H1 (cell line): Measurements from ENCODE around the gene SIGLEC10. TPM values are rescaled to one million over a fixed set of nuclear protein-coding genes. Genes with fewer than 3 reads are reported as not detected.

Experiments used
- ASH2L ChIP-seq: fragments of 200-600, 300-600 bp; sonication (generic); IDR thresholded peaks from one replicate; pipeline ENCODE4 v1.7.1; 2017; ENCODE audit warnings: low read length
- FOSL1 ChIP-seq: IDR thresholded peaks from 2 replicates; pipeline ENCODE4 v1.6.1; 2011; ENCODE audit warnings: mild to moderate bottlenecking, low read depth, low read length, moderate library complexity; ENCODE audit not compliant: insufficient read depth
- HDAC2 ChIP-seq, 2 experiments: fragments of 300-600 bp in 1 of 2; sonication (generic) in 1 of 2; IDR thresholded peaks; 2 replicates each; pipeline ENCODE4 v1.6.1; 2011 to 2012; ENCODE audit warnings: low read depth in 2 of 2, low read length in 2 of 2, mild to moderate bottlenecking in 2 of 2, moderate library complexity in 2 of 2, borderline replicate concordance in 1 of 2, inconsistent platforms in 1 of 2
- JUN ChIP-seq: IDR thresholded peaks from 2 replicates; pipeline ENCODE4 v1.6.1; 2011; ENCODE audit warnings: low read depth, mild to moderate bottlenecking, improper control_type of control experiment, low read length
- MAFK ChIP-seq: IDR thresholded peaks from 2 replicates; pipeline ENCODE4 v1.6.1; 2012; ENCODE audit warnings: low read depth, mild to moderate bottlenecking, improper control_type of control experiment, low read length
- NANOG ChIP-seq: IDR thresholded peaks from 2 replicates; pipeline ENCODE4 v1.6.1; 2011; ENCODE audit warnings: low read length, low read depth, mild to moderate bottlenecking, inconsistent platforms; ENCODE audit not compliant: insufficient read depth, poor library complexity, severe bottlenecking
- RBBP5 ChIP-seq: IDR thresholded peaks from 2 replicates; pipeline ENCODE4 v1.7.1; 2012; ENCODE audit warnings: low read depth, mild to moderate bottlenecking, inconsistent platforms, low read length, moderate library complexity, borderline replicate concordance
- SAP30 ChIP-seq: fragments of 300-600 bp; sonication (generic); IDR thresholded peaks from 2 replicates; pipeline ENCODE4 v1.7.1; 2012; ENCODE audit warnings: low read length, moderate library complexity, mild to moderate bottlenecking, inconsistent platforms; ENCODE audit not compliant: insufficient read depth, insufficient replicate concordance
- polyA plus RNA-seq, 7 experiments: library from polyadenylated mRNA; depleted of rRNA in 3 of 7; stranded (reverse) in 5 of 7; unstranded in 2 of 7; fragments of >200 nt in 5 of 7; fragments of 200-250 nt in 2 of 7; gene quantifications; 1 replicate in 5 of 7; 2 replicates in 1 of 7; 4 replicates in 1 of 7; pipeline versions ENCODE4 v1.2.1 to v1.2.3, GENCODE V29; 2011 to 2013; ENCODE audit warnings: missing spikeins in 2 of 7, mixed read lengths in 2 of 7
- total RNA-seq: library from RNA; stranded (reverse); fragmentation: NEBNext Ultra II Directional; extraction: Animal tissue kit (Norgen Biotek cat#: 25700); gene quantifications from 2 replicates; pipeline ENCODE4 v1.2.1, GENCODE V29; 2021
- TF ChIP-seq, protein P1 (sequence below): fragments of 300-600 bp; sonication (generic); IDR thresholded peaks from 2 replicates; pipeline ENCODE4 v1.7.1; 2012; ENCODE audit warnings: low read length, moderate library complexity, mild to moderate bottlenecking, inconsistent platforms; ENCODE audit not compliant: insufficient replicate concordance
- TF ChIP-seq, protein P2 (sequence below): IDR thresholded peaks from 2 replicates; pipeline ENCODE4 v1.6.1; 2011; ENCODE audit warnings: low read depth, mild to moderate bottlenecking, low read length; ENCODE audit not compliant: insufficient read depth

Gene SIGLEC10
- total and polyA plus RNA-seq, 2 of the 8 experiments (the other 6 are each of a cell fraction or from before 2014, with no cell fraction given) = 0.06 TPM; not detected in 1

- TF ChIP-seq, protein P1, sequence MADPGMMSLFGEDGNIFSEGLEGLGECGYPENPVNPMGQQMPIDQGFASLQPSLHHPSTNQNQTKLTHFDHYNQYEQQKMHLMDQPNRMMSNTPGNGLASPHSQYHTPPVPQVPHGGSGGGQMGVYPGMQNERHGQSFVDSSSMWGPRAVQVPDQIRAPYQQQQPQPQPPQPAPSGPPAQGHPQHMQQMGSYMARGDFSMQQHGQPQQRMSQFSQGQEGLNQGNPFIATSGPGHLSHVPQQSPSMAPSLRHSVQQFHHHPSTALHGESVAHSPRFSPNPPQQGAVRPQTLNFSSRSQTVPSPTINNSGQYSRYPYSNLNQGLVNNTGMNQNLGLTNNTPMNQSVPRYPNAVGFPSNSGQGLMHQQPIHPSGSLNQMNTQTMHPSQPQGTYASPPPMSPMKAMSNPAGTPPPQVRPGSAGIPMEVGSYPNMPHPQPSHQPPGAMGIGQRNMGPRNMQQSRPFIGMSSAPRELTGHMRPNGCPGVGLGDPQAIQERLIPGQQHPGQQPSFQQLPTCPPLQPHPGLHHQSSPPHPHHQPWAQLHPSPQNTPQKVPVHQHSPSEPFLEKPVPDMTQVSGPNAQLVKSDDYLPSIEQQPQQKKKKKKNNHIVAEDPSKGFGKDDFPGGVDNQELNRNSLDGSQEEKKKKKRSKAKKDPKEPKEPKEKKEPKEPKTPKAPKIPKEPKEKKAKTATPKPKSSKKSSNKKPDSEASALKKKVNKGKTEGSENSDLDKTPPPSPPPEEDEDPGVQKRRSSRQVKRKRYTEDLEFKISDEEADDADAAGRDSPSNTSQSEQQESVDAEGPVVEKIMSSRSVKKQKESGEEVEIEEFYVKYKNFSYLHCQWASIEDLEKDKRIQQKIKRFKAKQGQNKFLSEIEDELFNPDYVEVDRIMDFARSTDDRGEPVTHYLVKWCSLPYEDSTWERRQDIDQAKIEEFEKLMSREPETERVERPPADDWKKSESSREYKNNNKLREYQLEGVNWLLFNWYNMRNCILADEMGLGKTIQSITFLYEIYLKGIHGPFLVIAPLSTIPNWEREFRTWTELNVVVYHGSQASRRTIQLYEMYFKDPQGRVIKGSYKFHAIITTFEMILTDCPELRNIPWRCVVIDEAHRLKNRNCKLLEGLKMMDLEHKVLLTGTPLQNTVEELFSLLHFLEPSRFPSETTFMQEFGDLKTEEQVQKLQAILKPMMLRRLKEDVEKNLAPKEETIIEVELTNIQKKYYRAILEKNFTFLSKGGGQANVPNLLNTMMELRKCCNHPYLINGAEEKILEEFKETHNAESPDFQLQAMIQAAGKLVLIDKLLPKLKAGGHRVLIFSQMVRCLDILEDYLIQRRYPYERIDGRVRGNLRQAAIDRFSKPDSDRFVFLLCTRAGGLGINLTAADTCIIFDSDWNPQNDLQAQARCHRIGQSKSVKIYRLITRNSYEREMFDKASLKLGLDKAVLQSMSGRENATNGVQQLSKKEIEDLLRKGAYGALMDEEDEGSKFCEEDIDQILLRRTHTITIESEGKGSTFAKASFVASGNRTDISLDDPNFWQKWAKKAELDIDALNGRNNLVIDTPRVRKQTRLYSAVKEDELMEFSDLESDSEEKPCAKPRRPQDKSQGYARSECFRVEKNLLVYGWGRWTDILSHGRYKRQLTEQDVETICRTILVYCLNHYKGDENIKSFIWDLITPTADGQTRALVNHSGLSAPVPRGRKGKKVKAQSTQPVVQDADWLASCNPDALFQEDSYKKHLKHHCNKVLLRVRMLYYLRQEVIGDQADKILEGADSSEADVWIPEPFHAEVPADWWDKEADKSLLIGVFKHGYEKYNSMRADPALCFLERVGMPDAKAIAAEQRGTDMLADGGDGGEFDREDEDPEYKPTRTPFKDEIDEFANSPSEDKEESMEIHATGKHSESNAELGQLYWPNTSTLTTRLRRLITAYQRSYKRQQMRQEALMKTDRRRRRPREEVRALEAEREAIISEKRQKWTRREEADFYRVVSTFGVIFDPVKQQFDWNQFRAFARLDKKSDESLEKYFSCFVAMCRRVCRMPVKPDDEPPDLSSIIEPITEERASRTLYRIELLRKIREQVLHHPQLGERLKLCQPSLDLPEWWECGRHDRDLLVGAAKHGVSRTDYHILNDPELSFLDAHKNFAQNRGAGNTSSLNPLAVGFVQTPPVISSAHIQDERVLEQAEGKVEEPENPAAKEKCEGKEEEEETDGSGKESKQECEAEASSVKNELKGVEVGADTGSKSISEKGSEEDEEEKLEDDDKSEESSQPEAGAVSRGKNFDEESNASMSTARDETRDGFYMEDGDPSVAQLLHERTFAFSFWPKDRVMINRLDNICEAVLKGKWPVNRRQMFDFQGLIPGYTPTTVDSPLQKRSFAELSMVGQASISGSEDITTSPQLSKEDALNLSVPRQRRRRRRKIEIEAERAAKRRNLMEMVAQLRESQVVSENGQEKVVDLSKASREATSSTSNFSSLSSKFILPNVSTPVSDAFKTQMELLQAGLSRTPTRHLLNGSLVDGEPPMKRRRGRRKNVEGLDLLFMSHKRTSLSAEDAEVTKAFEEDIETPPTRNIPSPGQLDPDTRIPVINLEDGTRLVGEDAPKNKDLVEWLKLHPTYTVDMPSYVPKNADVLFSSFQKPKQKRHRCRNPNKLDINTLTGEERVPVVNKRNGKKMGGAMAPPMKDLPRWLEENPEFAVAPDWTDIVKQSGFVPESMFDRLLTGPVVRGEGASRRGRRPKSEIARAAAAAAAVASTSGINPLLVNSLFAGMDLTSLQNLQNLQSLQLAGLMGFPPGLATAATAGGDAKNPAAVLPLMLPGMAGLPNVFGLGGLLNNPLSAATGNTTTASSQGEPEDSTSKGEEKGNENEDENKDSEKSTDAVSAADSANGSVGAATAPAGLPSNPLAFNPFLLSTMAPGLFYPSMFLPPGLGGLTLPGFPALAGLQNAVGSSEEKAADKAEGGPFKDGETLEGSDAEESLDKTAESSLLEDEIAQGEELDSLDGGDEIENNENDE = no peak
- TF ChIP-seq NANOG (no peak), SAP30 (no peak), RBBP5 (no peak), FOSL1 (no peak), ASH2L (no peak), MAFK (no peak), HDAC2 (IDR thresholded peaks at IDR 0.05; ENCODE audit: borderline replicate concordance in 1 of 2, low read depth in 2 of 2, low read length in 2 of 2) (no peak), JUN (no peak)
- TF ChIP-seq, protein P2, sequence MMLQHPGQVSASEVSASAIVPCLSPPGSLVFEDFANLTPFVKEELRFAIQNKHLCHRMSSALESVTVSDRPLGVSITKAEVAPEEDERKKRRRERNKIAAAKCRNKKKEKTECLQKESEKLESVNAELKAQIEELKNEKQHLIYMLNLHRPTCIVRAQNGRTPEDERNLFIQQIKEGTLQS = no peak
Observed at GRCh38 chr19:51430221-51430620, 12.8 kb upstream of the SIGLEC10 start (continued).
